HG02852 (cell line): ENCODE measurements around the gene KCNJ8.

Source experiments
- ATAC-seq: cut with Tn5 transposase; IDR thresholded peaks from one replicate; pipeline ENCODE4 v1.9.1; 2021; ENCODE audit warnings: mild to moderate bottlenecking, moderate library complexity; ENCODE audit not compliant: unreplicated experiment

KCNJ8 gene

GRCh38 chr12:21718944-21719650, 55.4 kb downstream of the KCNJ8 start:
- ATAC-seq = no peak

GRCh38 chr12:21718403-21718802, 56.1 kb downstream of the KCNJ8 start:
- ATAC-seq = no peak

- ATAC-seq = no peak
Observed at GRCh38 chr12:21717767-21718166, 56.7 kb downstream of the KCNJ8 start.

- ATAC-seq = no peak
Observed at GRCh38 chr12:21715386-21715785, 59.1 kb downstream of the KCNJ8 start.
